Erythroblast (primary cell): ENCODE results near the gene LIN54.

ENCODE experiments used
- GATA1 ChIP-seq: IDR thresholded peaks from 2 replicates; pipeline ENCODE4 v1.6.1; 2011; ENCODE audit warnings: low read depth, mild to moderate bottlenecking, control low read depth, low read length, moderate library complexity
- POLR2A ChIP-seq: IDR thresholded peaks from 2 replicates; pipeline ENCODE4 v1.6.1; 2011; ENCODE audit warnings: mild to moderate bottlenecking, low read length

- TF ChIP-seq POLR2A, result no peak
- no peak for TF ChIP-seq GATA1
Measured at GRCh38 chr4:82998898-82999297, 11.7 kb downstream of the LIN54 start.
